Body of pancreas (tissue), 4 donors: ENCODE results near the gene ZNF672.

Experiments used
- POLR2A ChIP-seq, 3 donors: fragments of 450-650 bp; IDR thresholded peaks; one replicate each; pipeline ENCODE4 v1.6.1; 2016; ENCODE audit warnings: antibody characterized with exemption in 3 of 3, mild to moderate bottlenecking in 2 of 3
- TF ChIP-seq, protein P1 (sequence below), 7 experiments: fragments of 450-650 bp in 4 of 7; fragments of 200-600 bp in 3 of 7; sonication (generic) in 3 of 7; IDR thresholded peaks; one replicate each; pipeline ENCODE4 v1.5.1; 2016 to 2019; ENCODE audit warnings: antibody characterized with exemption in 7 of 7

GRCh38 chr1:248856176-248856575 is 18.2 kb downstream of the ZNF672 start:
- TF ChIP-seq, protein P1, sequence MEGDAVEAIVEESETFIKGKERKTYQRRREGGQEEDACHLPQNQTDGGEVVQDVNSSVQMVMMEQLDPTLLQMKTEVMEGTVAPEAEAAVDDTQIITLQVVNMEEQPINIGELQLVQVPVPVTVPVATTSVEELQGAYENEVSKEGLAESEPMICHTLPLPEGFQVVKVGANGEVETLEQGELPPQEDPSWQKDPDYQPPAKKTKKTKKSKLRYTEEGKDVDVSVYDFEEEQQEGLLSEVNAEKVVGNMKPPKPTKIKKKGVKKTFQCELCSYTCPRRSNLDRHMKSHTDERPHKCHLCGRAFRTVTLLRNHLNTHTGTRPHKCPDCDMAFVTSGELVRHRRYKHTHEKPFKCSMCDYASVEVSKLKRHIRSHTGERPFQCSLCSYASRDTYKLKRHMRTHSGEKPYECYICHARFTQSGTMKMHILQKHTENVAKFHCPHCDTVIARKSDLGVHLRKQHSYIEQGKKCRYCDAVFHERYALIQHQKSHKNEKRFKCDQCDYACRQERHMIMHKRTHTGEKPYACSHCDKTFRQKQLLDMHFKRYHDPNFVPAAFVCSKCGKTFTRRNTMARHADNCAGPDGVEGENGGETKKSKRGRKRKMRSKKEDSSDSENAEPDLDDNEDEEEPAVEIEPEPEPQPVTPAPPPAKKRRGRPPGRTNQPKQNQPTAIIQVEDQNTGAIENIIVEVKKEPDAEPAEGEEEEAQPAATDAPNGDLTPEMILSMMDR (IDR thresholded peaks at IDR 0.05), result no peak
- TF ChIP-seq POLR2A (IDR thresholded peaks at IDR 0.05), result no peak
